CD14-positive monocyte (primary cell): ENCODE results near the gene DDO. TPM values are rescaled to one million over a fixed set of nuclear protein-coding genes. Genes with fewer than 3 reads are reported as not detected.

Experiments
- DNase-seq, 3 donors: peaks; one replicate each; pipeline ENCODE4 v3.0.0-alpha.2; 2011 to 2022
- H2AFZ ChIP-seq: 2 replicates; pipeline ENCODE4 v1.6.0; 2012; ENCODE audit warnings: mild to moderate bottlenecking, low read depth, low read length, inconsistent platforms; ENCODE audit not compliant: insufficient read depth, poor library complexity, severe bottlenecking
- H3K27ac ChIP-seq, 2 donors: 1 replicate in 1 of 2; 2 replicates in 1 of 2; pipeline ENCODE4 v1.5.1; 2012 to 2013; ENCODE audit warnings: low read length in 2 of 2, control low read depth in 1 of 2, inconsistent platforms in 1 of 2, low read depth in 1 of 2, mild to moderate bottlenecking in 1 of 2
- H3K27me3 ChIP-seq, 2 donors: one replicate each; pipeline versions ENCODE4 v1.6.0 to v1.6.1; 2011 to 2013; ENCODE audit warnings: low read length in 2 of 2; ENCODE audit not compliant: control insufficient read depth in 2 of 2, insufficient read depth in 2 of 2
- H3K36me3 ChIP-seq, 2 donors: replicated peaks in 1 of 2; 1 replicate in 1 of 2; 2 replicates in 1 of 2; pipeline versions ENCODE4 v1.5.1 to v1.6.1; 2012 to 2013; ENCODE audit warnings: low read length in 2 of 2, control low read depth in 1 of 2, inconsistent platforms in 1 of 2, mild to moderate bottlenecking in 1 of 2; ENCODE audit not compliant: insufficient read depth in 2 of 2, control insufficient read depth in 1 of 2
- H3K4me1 ChIP-seq, 2 donors: 1 replicate in 1 of 2; 2 replicates in 1 of 2; pipeline versions ENCODE4 v1.5.1 to v1.6.1; 2012 to 2013; ENCODE audit warnings: low read length in 2 of 2, control low read depth in 1 of 2, inconsistent platforms in 1 of 2, mild to moderate bottlenecking in 1 of 2, moderate library complexity in 1 of 2; ENCODE audit not compliant: insufficient read depth in 2 of 2, control insufficient read depth in 1 of 2
- H3K4me2 ChIP-seq: replicated peaks from 2 replicates; pipeline ENCODE3; 2012; ENCODE audit warnings: low read length, moderate library complexity, mild to moderate bottlenecking; ENCODE audit not compliant: poor library complexity, severe bottlenecking; ENCODE audit errors: extremely low read depth
- H3K4me3 ChIP-seq, 3 experiments: fragments of 200-600 bp in 1 of 3; sonication (generic) in 1 of 3; replicated peaks in 1 of 3; 1 replicate in 2 of 3; 2 replicates in 1 of 3; pipeline ENCODE4 v1.5.1; 2011 to 2013; ENCODE audit warnings: low read length in 3 of 3, mild to moderate bottlenecking in 3 of 3, control low read depth in 2 of 3, low read depth in 2 of 3, inconsistent platforms in 1 of 3, moderate library complexity in 1 of 3
- H3K79me2 ChIP-seq: 2 replicates; pipeline ENCODE4 v1.6.0; 2012; ENCODE audit warnings: mild to moderate bottlenecking, control low read depth, inconsistent platforms, low read length, moderate library complexity; ENCODE audit not compliant: insufficient read depth
- H3K9ac ChIP-seq: 2 replicates; pipeline ENCODE4 v1.6.0; 2017; ENCODE audit warnings: low read length, mild to moderate bottlenecking; ENCODE audit not compliant: insufficient read depth, poor library complexity, severe bottlenecking
- H3K9me3 ChIP-seq, 2 donors: replicated peaks in 1 of 2; 1 replicate in 1 of 2; 2 replicates in 1 of 2; pipeline versions ENCODE4 v1.5.1 to v1.6.1; 2012 to 2013; ENCODE audit warnings: low read length in 2 of 2, control low read depth in 1 of 2; ENCODE audit not compliant: control insufficient read depth in 1 of 2, insufficient read depth in 1 of 2
- H4K20me1 ChIP-seq: 2 replicates; pipeline ENCODE4 v1.6.0; 2012; ENCODE audit warnings: mild to moderate bottlenecking, low read length, control low read depth, moderate library complexity; ENCODE audit not compliant: insufficient read depth
- H3K27ac Mint-ChIP-seq, 7 donors: one replicate each; pipeline ENCODE4 v1.8.0; 2020; ENCODE audit warnings: mild to moderate bottlenecking in 7 of 7, mixed read lengths in 7 of 7, moderate library complexity in 6 of 7, inconsistent platforms in 2 of 7
- H3K27me3 Mint-ChIP-seq, 3 donors: one replicate each; pipeline ENCODE4 v1.8.0; 2021 to 2022; ENCODE audit warnings: low read depth in 3 of 3, mild to moderate bottlenecking in 3 of 3, mixed read lengths in 3 of 3, moderate library complexity in 3 of 3, inconsistent platforms in 1 of 3
- H3K36me3 Mint-ChIP-seq, 2 donors: one replicate each; pipeline ENCODE4 v1.8.0; 2020; ENCODE audit warnings: mixed read lengths in 2 of 2, inconsistent platforms in 1 of 2, mild to moderate bottlenecking in 1 of 2
- H3K4me1 Mint-ChIP-seq: one replicate; pipeline ENCODE4 v1.8.0; 2020; ENCODE audit warnings: mild to moderate bottlenecking, mixed read lengths
- H3K4me3 Mint-ChIP-seq, 2 donors: one replicate each; pipeline ENCODE4 v1.8.0; 2020; ENCODE audit warnings: mild to moderate bottlenecking in 2 of 2, mixed read lengths in 2 of 2, moderate library complexity in 1 of 2
- H3K9me3 Mint-ChIP-seq, 7 donors: one replicate each; pipeline ENCODE4 v1.8.0; 2020 to 2022; ENCODE audit warnings: mixed read lengths in 7 of 7, mild to moderate bottlenecking in 6 of 7, moderate library complexity in 6 of 7, inconsistent platforms in 2 of 7
- WGBS: methylation state at CpG from one replicate; pipeline ENCODE4 v1.1.5; 2013; ENCODE audit warnings: missing lambda C conversion rate; ENCODE audit not compliant: insufficient coverage; 5-methylcytosine and 5-hydroxymethylcytosine counted together
- intact Hi-C, 2 donors: fragments of 100-400 bp; cut with micrococcal nuclease; formaldehyde crosslinking; loops; one replicate each; pipeline versions ENCODE4 v1.15.0 to v1.15.1; 2023
- polyA plus RNA-seq, 3 donors: library from polyadenylated mRNA; depleted of rRNA in 1 of 3; unstranded in 2 of 3; stranded (reverse) in 1 of 3; fragments of 300-500 nt in 2 of 3; fragments of >200 nt in 1 of 3; fragmentation: Illumina TruSeq in 2 of 3; gene quantifications; 1 replicate in 2 of 3; 2 replicates in 1 of 3; pipeline ENCODE4 v1.2.3, GENCODE V29; 2012 to 2021
- TF ChIP-seq, protein P1 (sequence below): fragments of 200-600 bp; IDR thresholded peaks from one replicate; pipeline ENCODE4 v1.8.0; 2022; ENCODE audit warnings: antibody characterized with exemption, mild to moderate bottlenecking

Gene DDO
- polyA plus RNA-seq, 3 donors: 0.24 to 2.2 (median 0.95) TPM

DNA sequence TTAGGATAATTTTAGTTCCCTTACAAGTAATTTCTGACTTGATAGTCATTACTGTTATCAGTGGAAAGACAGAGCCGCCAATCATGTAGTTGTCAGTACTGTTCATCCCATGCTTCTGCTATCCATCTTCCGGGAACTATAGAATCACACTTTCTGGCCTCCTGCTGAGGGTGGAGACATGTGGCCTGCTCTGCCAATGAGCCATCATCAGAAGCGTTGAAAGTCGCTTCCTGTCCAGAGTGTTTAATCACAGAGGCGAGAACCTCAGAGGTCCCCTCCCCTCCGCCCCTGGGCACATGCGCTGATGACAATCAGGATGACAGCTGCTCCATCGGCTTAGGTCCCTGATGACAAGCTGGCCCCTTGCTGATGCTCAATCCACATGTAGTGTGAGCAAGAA, 3.0 kb downstream of the DDO start:
- intact Hi-C loops: no loop called here
- Histone ChIP-seq H3K79me2 (no peaks in the 10 kb centered on the region), H3K36me3 (no peaks in the 10 kb centered on the region), H3K9ac (no peak overlapping the region), H3K9me3 (no peaks in the 10 kb centered on the region), H4K20me1 (no peaks in the 10 kb centered on the region), H3K4me2 (no peak overlapping the region), H3K4me3 (no peak overlapping the region), H3K4me1 (peaks cover 7 to 20% of the 10 kb centered on the region in 2 donors), H3K27me3 (no peaks in the 10 kb centered on the region), H3K27ac (no peak overlapping the region), H2AFZ (no peak overlapping the region)
- no peak overlapping the region for H3K27ac Mint-ChIP-seq
- H3K4me3 Mint-ChIP-seq: no peak overlapping the region
- peaks cover 0 to 7% of the 10 kb centered on the region in 2 donors for H3K36me3 Mint-ChIP-seq
- no peak for DNase-seq
- TF ChIP-seq, protein P1, sequence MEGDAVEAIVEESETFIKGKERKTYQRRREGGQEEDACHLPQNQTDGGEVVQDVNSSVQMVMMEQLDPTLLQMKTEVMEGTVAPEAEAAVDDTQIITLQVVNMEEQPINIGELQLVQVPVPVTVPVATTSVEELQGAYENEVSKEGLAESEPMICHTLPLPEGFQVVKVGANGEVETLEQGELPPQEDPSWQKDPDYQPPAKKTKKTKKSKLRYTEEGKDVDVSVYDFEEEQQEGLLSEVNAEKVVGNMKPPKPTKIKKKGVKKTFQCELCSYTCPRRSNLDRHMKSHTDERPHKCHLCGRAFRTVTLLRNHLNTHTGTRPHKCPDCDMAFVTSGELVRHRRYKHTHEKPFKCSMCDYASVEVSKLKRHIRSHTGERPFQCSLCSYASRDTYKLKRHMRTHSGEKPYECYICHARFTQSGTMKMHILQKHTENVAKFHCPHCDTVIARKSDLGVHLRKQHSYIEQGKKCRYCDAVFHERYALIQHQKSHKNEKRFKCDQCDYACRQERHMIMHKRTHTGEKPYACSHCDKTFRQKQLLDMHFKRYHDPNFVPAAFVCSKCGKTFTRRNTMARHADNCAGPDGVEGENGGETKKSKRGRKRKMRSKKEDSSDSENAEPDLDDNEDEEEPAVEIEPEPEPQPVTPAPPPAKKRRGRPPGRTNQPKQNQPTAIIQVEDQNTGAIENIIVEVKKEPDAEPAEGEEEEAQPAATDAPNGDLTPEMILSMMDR: no peak
- H3K4me1 Mint-ChIP-seq: peaks cover 19% of the 10 kb centered on the region
- H3K9me3 Mint-ChIP-seq: peaks cover 0 to 2% (median 0%) of the 10 kb centered on the region in 7 donors
- WGBS: 81% methylated on average over 8 of the region's 8 CpGs
- H3K27me3 Mint-ChIP-seq: peaks cover 0 to 3% (median 0%) of the 10 kb centered on the region in 3 donors

DNA sequence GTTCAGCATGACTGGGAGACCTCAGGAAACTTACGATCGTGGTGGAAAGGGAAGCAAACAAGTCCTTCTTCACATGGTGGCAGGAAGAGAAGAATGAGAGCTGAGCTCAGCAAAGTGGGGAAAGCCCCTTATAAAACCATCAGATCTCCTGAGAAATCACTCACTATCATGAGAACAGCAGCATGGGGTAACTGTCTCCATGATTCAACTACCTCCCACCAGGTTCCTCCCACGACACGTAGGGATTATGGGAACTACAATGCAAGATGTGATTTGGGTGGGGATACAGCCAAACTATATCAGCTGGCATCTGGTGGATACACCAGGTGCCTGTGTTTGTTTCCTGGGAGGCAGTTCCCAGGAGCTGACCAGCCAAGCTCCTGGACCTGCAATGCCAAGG, 4.9 kb downstream of the DDO start:
- Histone ChIP-seq H3K36me3 (no peaks in the 10 kb centered on the region), H4K20me1 (no peaks in the 10 kb centered on the region), H3K9me3 (no peaks in the 10 kb centered on the region), H2AFZ (no peak overlapping the region), H3K4me1 (peaks cover 7 to 11% of the 10 kb centered on the region in 2 donors), H3K4me2 (no peak overlapping the region), H3K79me2 (no peaks in the 10 kb centered on the region), H3K27ac (no peak overlapping the region), H3K9ac (no peak overlapping the region), H3K4me3 (no peak overlapping the region), H3K27me3 (no peaks in the 10 kb centered on the region)
- TF ChIP-seq, protein P1: no peak
- H3K9me3 Mint-ChIP-seq: peaks cover 0 to 2% (median 0%) of the 10 kb centered on the region in 7 donors
- H3K4me3 Mint-ChIP-seq: no peak overlapping the region
- H3K27me3 Mint-ChIP-seq: peaks cover 0 to 3% (median 0%) of the 10 kb centered on the region in 3 donors
- no peak for DNase-seq
- peaks cover 0 to 7% of the 10 kb centered on the region in 2 donors for H3K36me3 Mint-ChIP-seq
- intact Hi-C loops: no loop called here
- peaks cover 11% of the 10 kb centered on the region for H3K4me1 Mint-ChIP-seq
- no CpG with 5 or more reads among the region's 4 CpGs for WGBS
- no peak overlapping the region for H3K27ac Mint-ChIP-seq
